Mucosa of stomach (tissue), 1 donor: ENCODE data around the gene HINT3.
"Not testable (repeated sequence)": the region's sequence is repeated elsewhere in the genome, so short reads cannot be mapped to it uniquely, and the experiment has no call there.

Experiments used
- H3K27me3 ChIP-seq: one replicate; pipeline ENCODE4 v1.7.0; 2013; ENCODE audit warnings: mild to moderate bottlenecking, low read length; ENCODE audit not compliant: control insufficient read depth, insufficient read depth
- H3K36me3 ChIP-seq: one replicate; pipeline ENCODE4 v1.7.0; 2013; ENCODE audit warnings: low read length; ENCODE audit not compliant: control insufficient read depth, insufficient read depth
- H3K4me1 ChIP-seq: one replicate; pipeline ENCODE4 v1.7.0; 2013; ENCODE audit warnings: mild to moderate bottlenecking, low read length; ENCODE audit not compliant: control insufficient read depth, insufficient read depth
- H3K4me3 ChIP-seq: one replicate; pipeline ENCODE4 v1.7.0; 2013; ENCODE audit warnings: low read length
- H3K9ac ChIP-seq: one replicate; pipeline ENCODE4 v1.7.0; 2013; ENCODE audit warnings: mild to moderate bottlenecking, low read length, moderate library complexity
- H3K9me3 ChIP-seq: one replicate; pipeline ENCODE4 v1.7.0; 2013; ENCODE audit warnings: mild to moderate bottlenecking, low read length, moderate library complexity; ENCODE audit not compliant: control insufficient read depth
- donor health status: Pancreatic carcinoma.

Gene HINT3

GRCh38 chr6:125956506-125957390 is at the start of gene HINT3:
TSS of gene HINT3 (plus strand) at chr6:125956770. CDS start at chr6:125956978, 208 bp downstream.
- no peaks in the 10 kb centered on the region for H3K36me3 ChIP-seq
- H3K27me3 ChIP-seq: no peaks in the 10 kb centered on the region
- H3K4me3 ChIP-seq: peak within 1 kb of the TSS; percentile 52
- no peaks in the 10 kb centered on the region for H3K9me3 ChIP-seq
- peaks cover 25% of the 10 kb centered on the region for H3K4me1 ChIP-seq
- peak within 1 kb of the TSS; percentile 97 for H3K9ac ChIP-seq

DNA sequence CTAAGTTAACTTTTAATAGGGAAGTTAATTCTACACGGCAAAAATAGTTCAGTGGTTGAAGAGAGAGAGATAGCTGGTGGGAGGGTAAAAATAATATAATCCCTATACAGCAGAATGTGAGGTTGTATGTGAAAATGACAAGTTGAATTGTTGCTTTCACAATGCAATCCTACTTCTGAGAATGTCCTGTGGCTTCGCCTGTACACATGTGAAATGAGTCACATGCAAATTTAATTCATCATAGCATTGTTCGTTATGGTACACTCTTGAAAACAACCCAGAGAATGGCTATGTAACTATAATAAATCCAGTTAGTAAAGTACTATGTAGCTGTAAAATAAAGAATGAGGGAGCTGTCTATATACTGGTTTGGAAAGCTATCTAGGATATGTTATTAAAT is 46.0 kb upstream of the HINT3 start:
- H3K4me3 ChIP-seq: no peak overlapping the region
- H3K9me3 ChIP-seq: no peaks in the 10 kb centered on the region
- no peaks in the 10 kb centered on the region for H3K27me3 ChIP-seq
- no peak overlapping the region for H3K9ac ChIP-seq
- H3K36me3 ChIP-seq: no peaks in the 10 kb centered on the region
- peaks cover 5% of the 10 kb centered on the region for H3K4me1 ChIP-seq

DNA sequence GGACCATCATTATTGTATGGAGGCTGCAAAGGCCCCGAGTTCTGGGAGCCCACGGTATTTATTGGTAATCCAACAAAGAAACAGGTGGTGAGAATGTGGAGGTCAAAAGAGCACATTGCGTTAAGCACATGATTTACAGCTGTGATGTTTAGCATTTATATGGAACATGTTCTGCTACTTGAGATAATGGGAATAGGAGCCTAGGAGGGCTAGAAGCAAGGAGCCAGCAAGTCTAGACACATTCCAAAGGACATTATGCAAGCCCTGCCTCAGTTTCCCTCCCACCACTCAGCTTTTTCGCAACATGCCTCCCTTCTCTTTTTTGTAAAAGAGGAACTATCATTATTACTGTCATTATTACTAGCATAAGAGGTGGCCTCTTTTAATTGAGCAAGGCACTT is 45.5 kb upstream of the HINT3 start:
- H3K4me1 ChIP-seq, H3K27me3 ChIP-seq, H3K36me3 ChIP-seq, H3K9me3 ChIP-seq, H3K4me3 ChIP-seq, H3K9ac ChIP-seq: not testable (repeated sequence)

DNA sequence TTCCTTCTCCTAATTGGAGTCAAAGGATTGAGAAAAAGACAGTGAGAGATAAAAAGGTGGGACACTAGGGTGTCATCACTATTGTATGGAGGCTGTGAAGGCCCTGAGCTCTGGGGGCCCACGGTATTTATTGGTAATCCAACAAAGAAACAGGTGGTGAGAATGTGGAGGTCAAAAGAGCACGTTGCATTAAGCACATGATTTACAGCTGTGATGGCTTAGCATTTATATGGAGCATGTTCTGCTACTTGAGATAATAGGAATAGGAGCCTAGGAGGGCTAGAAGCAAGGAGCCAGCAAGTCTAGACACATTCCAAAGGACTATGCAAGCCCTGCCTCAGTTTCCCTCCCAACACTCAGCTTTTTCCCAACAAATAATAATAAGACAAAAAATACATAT is 44.1 kb upstream of the HINT3 start:
- not testable (repeated sequence) for H3K4me3 ChIP-seq, H3K9ac ChIP-seq, H3K27me3 ChIP-seq, H3K9me3 ChIP-seq, H3K4me1 ChIP-seq, H3K36me3 ChIP-seq

GRCh38 chr6:125913145-125913544 is 43.4 kb upstream of the HINT3 start:
- Histone ChIP-seq H3K27me3 (no peaks in the 10 kb centered on the region), H3K36me3 (no peaks in the 10 kb centered on the region), H3K9me3 (no peaks in the 10 kb centered on the region), H3K4me3 (no peak overlapping the region), H3K9ac (no peak overlapping the region), H3K4me1 (peaks cover 13% of the 10 kb centered on the region)

DNA sequence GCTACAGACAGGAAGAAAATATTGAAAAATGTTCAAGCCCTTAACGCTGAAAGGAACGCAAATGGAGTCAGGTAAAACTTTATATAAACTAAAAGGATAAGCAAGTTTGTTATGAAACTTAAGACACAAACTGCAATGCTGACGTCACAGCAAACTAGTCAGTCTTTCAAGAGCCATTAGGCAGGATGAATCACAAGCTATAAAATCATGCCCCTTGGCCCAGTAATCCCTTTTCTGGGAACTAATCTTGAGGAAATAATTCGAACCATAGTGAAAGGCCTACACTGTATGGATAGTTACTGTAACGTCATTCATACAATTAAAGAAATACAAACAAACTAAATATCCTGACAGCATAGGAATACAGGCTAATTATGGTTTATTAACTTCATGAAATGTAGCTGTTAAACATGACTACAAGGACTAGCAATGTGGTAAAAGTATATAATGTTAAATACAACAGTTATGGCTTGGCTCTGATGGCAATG is 42.7 kb upstream of the HINT3 start:
- no peaks in the 10 kb centered on the region for H3K36me3 ChIP-seq
- H3K27me3 ChIP-seq: no peaks in the 10 kb centered on the region
- H3K9ac ChIP-seq: no peak overlapping the region
- peaks cover 20% of the 10 kb centered on the region for H3K4me1 ChIP-seq
- no peak overlapping the region for H3K4me3 ChIP-seq
- H3K9me3 ChIP-seq: no peaks in the 10 kb centered on the region

DNA sequence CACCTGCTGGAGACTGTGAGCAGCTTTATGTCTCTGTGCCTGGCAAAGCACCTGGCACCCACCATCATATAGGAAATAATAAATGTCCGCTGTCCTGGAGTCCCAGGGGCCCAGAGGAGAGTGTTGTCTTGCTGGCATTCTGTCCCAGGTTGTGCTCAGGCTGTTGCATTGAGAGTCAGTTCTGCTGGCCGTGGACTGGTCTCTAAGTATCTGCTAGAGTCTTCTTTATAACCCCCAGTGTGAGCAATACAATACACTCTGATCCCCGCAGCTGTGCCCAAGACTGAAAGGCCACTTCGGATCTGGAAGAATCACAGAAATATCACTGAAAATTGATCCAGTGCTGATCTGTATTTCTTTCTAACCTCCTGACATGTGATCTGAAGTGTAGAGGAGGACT is 38.3 kb upstream of the HINT3 start:
- Histone ChIP-seq H3K36me3 (peaks cover 7% of the 10 kb centered on the region), H3K4me3 (no peak overlapping the region), H3K4me1 (peaks cover 36% of the 10 kb centered on the region), H3K9ac (peak overlapping the region; percentile 86), H3K27me3 (no peaks in the 10 kb centered on the region), H3K9me3 (no peaks in the 10 kb centered on the region)

DNA sequence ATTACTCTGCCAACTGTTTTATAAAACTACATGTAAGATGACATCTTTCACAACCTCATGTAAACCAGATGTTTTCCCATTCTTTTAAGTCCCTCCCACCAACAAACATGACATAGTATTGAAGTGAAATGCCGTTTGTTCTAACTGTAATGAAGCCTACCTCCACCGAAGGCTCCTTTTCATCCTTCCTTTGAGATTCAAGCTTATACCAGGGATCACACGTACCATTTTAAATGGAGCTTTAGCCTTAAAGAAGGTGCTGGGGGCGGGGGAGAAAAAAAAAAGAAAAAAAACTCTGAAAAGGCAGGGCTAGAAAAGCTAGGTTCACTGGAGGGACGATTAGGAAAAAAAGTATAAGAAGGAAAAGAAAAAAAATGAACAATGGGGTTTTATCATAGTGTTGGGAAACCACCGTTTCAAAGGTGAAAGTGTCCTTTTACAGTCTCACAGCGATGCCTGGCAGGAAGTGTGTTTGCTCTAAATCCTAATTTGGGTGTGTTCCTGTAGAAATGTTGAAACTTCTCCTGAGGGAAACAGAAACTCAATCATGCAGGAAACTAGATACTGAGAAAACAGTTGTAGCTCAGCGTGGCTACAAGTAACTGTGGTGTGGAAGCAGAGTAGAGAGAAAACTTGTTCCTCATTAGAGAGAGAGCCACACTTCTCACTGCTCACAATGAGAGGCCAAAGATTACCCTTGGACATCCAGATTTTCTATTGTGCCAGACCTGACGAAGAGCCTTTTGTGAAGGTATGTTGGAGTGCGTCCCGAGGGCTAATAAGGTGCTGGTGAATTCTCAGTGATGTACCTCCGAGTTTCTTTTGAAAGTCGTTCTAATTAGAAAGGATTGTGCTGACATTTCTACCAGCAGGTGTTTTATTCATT is 37.6 kb upstream of the HINT3 start:
- H3K27me3 ChIP-seq: no peaks in the 10 kb centered on the region
- H3K9me3 ChIP-seq: no peaks in the 10 kb centered on the region
- H3K9ac ChIP-seq: peak overlapping the region; percentile 86
- H3K36me3 ChIP-seq: peaks cover 13% of the 10 kb centered on the region
- H3K4me3 ChIP-seq: peak overlapping the region; percentile 64
- H3K4me1 ChIP-seq: peaks cover 40% of the 10 kb centered on the region

- Histone ChIP-seq H3K27me3 (no peaks in the 10 kb centered on the region), H3K4me1 (peaks cover 44% of the 10 kb centered on the region), H3K4me3 (peak overlapping the region; percentile 64), H3K36me3 (peaks cover 13% of the 10 kb centered on the region), H3K9ac (peak overlapping the region; percentile 86), H3K9me3 (no peaks in the 10 kb centered on the region)
These were observed 37.0 kb upstream of the HINT3 start for GRCh38 chr6:125919618-125920017.

DNA sequence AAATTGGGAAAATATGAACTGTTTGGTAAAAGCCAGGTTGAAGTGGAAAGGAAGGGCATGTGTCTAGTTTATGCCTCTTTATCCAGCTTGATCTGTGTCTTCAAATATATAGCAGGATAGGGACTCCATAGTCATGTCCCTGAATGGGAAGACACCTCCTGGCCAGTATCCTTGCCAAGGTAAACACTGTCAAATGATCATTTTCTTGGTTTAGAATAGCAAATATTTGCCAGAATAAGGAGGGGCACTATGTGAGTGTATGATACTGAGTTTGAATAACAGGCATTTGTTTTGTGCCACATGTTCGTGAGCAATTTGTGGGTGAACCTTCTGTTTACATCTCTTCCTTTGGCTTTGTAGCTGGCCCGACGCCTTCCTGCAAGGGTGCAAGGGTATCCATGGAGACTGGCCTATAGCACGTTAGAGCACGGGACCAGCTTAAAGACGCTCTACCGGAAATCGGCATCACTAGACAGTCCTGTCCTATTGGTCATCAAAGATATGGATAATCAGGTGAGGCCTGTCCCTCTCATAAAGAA is 34.2 kb upstream of the HINT3 start:
- Histone ChIP-seq H3K9ac (no peak overlapping the region), H3K4me3 (no peak overlapping the region), H3K9me3 (no peaks in the 10 kb centered on the region), H3K4me1 (peaks cover 48% of the 10 kb centered on the region), H3K36me3 (peaks cover 13% of the 10 kb centered on the region), H3K27me3 (no peaks in the 10 kb centered on the region)

GRCh38 chr6:125923366-125923877 is 33.1 kb upstream of the HINT3 start:
- H3K4me3 ChIP-seq: no peak overlapping the region
- no peaks in the 10 kb centered on the region for H3K9me3 ChIP-seq
- peaks cover 13% of the 10 kb centered on the region for H3K36me3 ChIP-seq
- H3K9ac ChIP-seq: no peak overlapping the region
- H3K4me1 ChIP-seq: peaks cover 38% of the 10 kb centered on the region
- H3K27me3 ChIP-seq: no peaks in the 10 kb centered on the region
